ENCODE results near the gene FKBP4. TPM values are rescaled to one million over a fixed set of nuclear protein-coding genes. Genes with fewer than 3 reads are reported as not detected.

The FKBP4 gene
- polyA plus RNA-seq (2013, experiment 1 of 2): 33.6 TPM
- polyA plus RNA-seq (2013, experiment 2 of 2): 31.8 TPM

GRCh38 chr12:2794736-2795289 lies at the start of gene FKBP4:
TSS of gene FKBP4 (plus strand) at chr12:2794970. CDS start at chr12:2795140, 170 bp downstream.
- H3K27ac ChIP-seq (ENCODE audit: low read length, poor library complexity, severe bottlenecking): no peak within 1 kb of the TSS
- H3K18ac ChIP-seq (ENCODE audit: low read depth in 1 of 2, low read length in 2 of 2): peak within 1 kb of the TSS; percentile 82 to 90
- peak within 1 kb of the TSS; percentile 66 for H3K4me2 ChIP-seq (ENCODE audit: low read length, poor library complexity, severe bottlenecking)
- H2BK15ac ChIP-seq (ENCODE audit: low read depth, poor library complexity, severe bottlenecking): peak within 1 kb of the TSS; percentile 94
- no peak within 1 kb of the TSS for H2AK5ac ChIP-seq (ENCODE audit: low read length, severe bottlenecking)
- peaks cover 8% of the 10 kb centered on the region for H3K4me1 ChIP-seq (ENCODE audit: control insufficient read depth, insufficient read depth, low read depth, low read length)
- peak within 1 kb of the TSS in 1 of 2 experiments; percentile 68 for H3K14ac ChIP-seq (ENCODE audit: low read length in 2 of 2)
- H3K36me3 ChIP-seq (ENCODE audit: control insufficient read depth in 1 of 2, insufficient read depth in 2 of 2, low read depth in 1 of 2, low read length in 2 of 2): peaks cover 17 to 27% of the 10 kb centered on the region in 2 experiments
- peak within 1 kb of the TSS in 1 of 2 experiments; percentile 64 for H2BK12ac ChIP-seq (ENCODE audit: low read length in 2 of 2)
- 0% methylated on average over 54 of the region's 63 CpGs for WGBS
- H3K79me1 ChIP-seq (replicated peaks; ENCODE audit: low read length, poor library complexity, severe bottlenecking): peaks cover 26% of the 10 kb centered on the region
- H3K4ac ChIP-seq (ENCODE audit: low read depth in 1 of 2, low read length in 2 of 2): peak within 1 kb of the TSS; percentile 58 to 86
- H2BK5ac ChIP-seq (ENCODE audit: low read depth, low read length, poor library complexity, severe bottlenecking): peak within 1 kb of the TSS; percentile 37
- peaks cover 0 to 9% of the 10 kb centered on the region in 2 experiments for H3K27me3 ChIP-seq (ENCODE audit: control insufficient read depth in 1 of 2, insufficient read depth in 1 of 2, low read length in 2 of 2)
- H4K91ac ChIP-seq (ENCODE audit: low read length): peak within 1 kb of the TSS; percentile 61
- peak; percentile 86 for DNase-seq
- peak within 1 kb of the TSS; percentile 81 for H4K8ac ChIP-seq (ENCODE audit: low read length)
- H3K4me3 ChIP-seq (ENCODE audit: insufficient read depth in 1 of 2, low read depth in 1 of 2, low read length in 2 of 2): peak within 1 kb of the TSS; percentile 87
- H2BK120ac ChIP-seq (ENCODE audit: low read depth, low read length): peak within 1 kb of the TSS; percentile 88
- peak within 1 kb of the TSS in 1 of 2 experiments; percentile 57 for H3K23ac ChIP-seq (ENCODE audit: low read length in 2 of 2)
- no peaks in the 10 kb centered on the region for H3K9me3 ChIP-seq (ENCODE audit: control insufficient read depth, low read length)
- peak within 1 kb of the TSS; percentile 88 for H3K9ac ChIP-seq (ENCODE audit: low read length)
- H2AFZ ChIP-seq (ENCODE audit: low read depth, low read length): peak within 1 kb of the TSS; percentile 91

- Histone ChIP-seq H3K14ac (ENCODE audit: low read length in 2 of 2) (no peak overlapping the region), H3K4me2 (ENCODE audit: low read length, poor library complexity, severe bottlenecking) (no peak overlapping the region), H3K27ac (ENCODE audit: low read length, poor library complexity, severe bottlenecking) (no peak overlapping the region), H2AFZ (ENCODE audit: low read depth, low read length) (no peak overlapping the region), H3K4me1 (ENCODE audit: control insufficient read depth, insufficient read depth, low read depth, low read length) (no peaks in the 10 kb centered on the region), H2BK120ac (ENCODE audit: low read depth, low read length) (no peak overlapping the region), H3K4me3 (ENCODE audit: insufficient read depth in 1 of 2, low read depth in 1 of 2, low read length in 2 of 2) (no peak overlapping the region), H3K9me3 (ENCODE audit: control insufficient read depth, low read length) (no peaks in the 10 kb centered on the region), H4K91ac (ENCODE audit: low read length) (no peak overlapping the region), H3K27me3 (ENCODE audit: control insufficient read depth in 1 of 2, insufficient read depth in 1 of 2, low read length in 2 of 2) (peaks cover 11 to 34% of the 10 kb centered on the region in 2 experiments), H3K18ac (ENCODE audit: low read depth in 1 of 2, low read length in 2 of 2) (no peak overlapping the region), H3K4ac (ENCODE audit: low read depth in 1 of 2, low read length in 2 of 2) (no peak overlapping the region), H3K79me1 (replicated peaks; ENCODE audit: low read length, poor library complexity, severe bottlenecking) (no peaks in the 10 kb centered on the region), H2AK5ac (ENCODE audit: low read length, severe bottlenecking) (no peak overlapping the region), H2BK5ac (ENCODE audit: low read depth, low read length, poor library complexity, severe bottlenecking) (no peak overlapping the region), H3K36me3 (ENCODE audit: control insufficient read depth in 1 of 2, insufficient read depth in 2 of 2, low read depth in 1 of 2, low read length in 2 of 2) (no peaks in the 10 kb centered on the region), H3K23ac (ENCODE audit: low read length in 2 of 2) (no peak overlapping the region), H4K8ac (ENCODE audit: low read length) (no peak overlapping the region), H2BK12ac (ENCODE audit: low read length in 2 of 2) (no peak overlapping the region), H3K9ac (ENCODE audit: low read length) (no peak overlapping the region), H2BK15ac (ENCODE audit: low read depth, poor library complexity, severe bottlenecking) (no peak overlapping the region)
- WGBS: 52% methylated on average over 2 of the region's 2 CpGs
- DNase-seq: no peak
These were observed 49.1 kb upstream of the FKBP4 start for GRCh38 chr12:2745655-2746054.

GRCh38 chr12:2749580-2749979 lies 45.2 kb upstream of the FKBP4 start:
- H2BK5ac ChIP-seq (ENCODE audit: low read depth, low read length, poor library complexity, severe bottlenecking): no peak overlapping the region
- no peak overlapping the region for H3K23ac ChIP-seq (ENCODE audit: low read length in 2 of 2)
- peaks cover 32 to 45% of the 10 kb centered on the region in 2 experiments for H3K27me3 ChIP-seq (ENCODE audit: control insufficient read depth in 1 of 2, insufficient read depth in 1 of 2, low read length in 2 of 2)
- H2BK15ac ChIP-seq (ENCODE audit: low read depth, poor library complexity, severe bottlenecking): no peak overlapping the region
- no peak for DNase-seq
- no peak overlapping the region for H3K27ac ChIP-seq (ENCODE audit: low read length, poor library complexity, severe bottlenecking)
- H3K14ac ChIP-seq (ENCODE audit: low read length in 2 of 2): no peak overlapping the region
- H3K9ac ChIP-seq (ENCODE audit: low read length): no peak overlapping the region
- no peaks in the 10 kb centered on the region for H3K9me3 ChIP-seq (ENCODE audit: control insufficient read depth, low read length)
- no peak overlapping the region for H2AFZ ChIP-seq (ENCODE audit: low read depth, low read length)
- no peak overlapping the region for H3K18ac ChIP-seq (ENCODE audit: low read depth in 1 of 2, low read length in 2 of 2)
- H2AK5ac ChIP-seq (ENCODE audit: low read length, severe bottlenecking): no peak overlapping the region
- no peak overlapping the region for H3K4me3 ChIP-seq (ENCODE audit: insufficient read depth in 1 of 2, low read depth in 1 of 2, low read length in 2 of 2)
- WGBS: 71% methylated on average over 11 of the region's 11 CpGs
- H2BK12ac ChIP-seq (ENCODE audit: low read length in 2 of 2): no peak overlapping the region
- no peak overlapping the region for H4K8ac ChIP-seq (ENCODE audit: low read length)
- H2BK120ac ChIP-seq (ENCODE audit: low read depth, low read length): no peak overlapping the region
- H3K4me1 ChIP-seq (ENCODE audit: control insufficient read depth, insufficient read depth, low read depth, low read length): peaks cover 7% of the 10 kb centered on the region
- no peak overlapping the region for H3K4me2 ChIP-seq (ENCODE audit: low read length, poor library complexity, severe bottlenecking)
- no peaks in the 10 kb centered on the region for H3K79me1 ChIP-seq (replicated peaks; ENCODE audit: low read length, poor library complexity, severe bottlenecking)
- peaks cover 0 to 3% of the 10 kb centered on the region in 2 experiments for H3K36me3 ChIP-seq (ENCODE audit: control insufficient read depth in 1 of 2, insufficient read depth in 2 of 2, low read depth in 1 of 2, low read length in 2 of 2)
- H3K4ac ChIP-seq (ENCODE audit: low read depth in 1 of 2, low read length in 2 of 2): no peak overlapping the region
- H4K91ac ChIP-seq (ENCODE audit: low read length): no peak overlapping the region

- Histone ChIP-seq H3K4ac (ENCODE audit: low read depth in 1 of 2, low read length in 2 of 2) (no peak overlapping the region), H3K14ac (ENCODE audit: low read length in 2 of 2) (no peak overlapping the region), H3K27ac (ENCODE audit: low read length, poor library complexity, severe bottlenecking) (no peak overlapping the region), H3K36me3 (ENCODE audit: control insufficient read depth in 1 of 2, insufficient read depth in 2 of 2, low read depth in 1 of 2, low read length in 2 of 2) (peaks cover 0 to 3% of the 10 kb centered on the region in 2 experiments), H2BK5ac (ENCODE audit: low read depth, low read length, poor library complexity, severe bottlenecking) (no peak overlapping the region), H2BK120ac (ENCODE audit: low read depth, low read length) (no peak overlapping the region), H2AFZ (ENCODE audit: low read depth, low read length) (no peak overlapping the region), H3K4me1 (ENCODE audit: control insufficient read depth, insufficient read depth, low read depth, low read length) (peaks cover 7% of the 10 kb centered on the region), H3K18ac (ENCODE audit: low read depth in 1 of 2, low read length in 2 of 2) (no peak overlapping the region), H3K4me2 (ENCODE audit: low read length, poor library complexity, severe bottlenecking) (no peak overlapping the region), H3K23ac (ENCODE audit: low read length in 2 of 2) (no peak overlapping the region), H3K9me3 (ENCODE audit: control insufficient read depth, low read length) (no peaks in the 10 kb centered on the region), H3K79me1 (replicated peaks; ENCODE audit: low read length, poor library complexity, severe bottlenecking) (no peaks in the 10 kb centered on the region), H4K8ac (ENCODE audit: low read length) (no peak overlapping the region), H3K4me3 (ENCODE audit: insufficient read depth in 1 of 2, low read depth in 1 of 2, low read length in 2 of 2) (no peak overlapping the region), H3K9ac (ENCODE audit: low read length) (no peak overlapping the region), H2AK5ac (ENCODE audit: low read length, severe bottlenecking) (no peak overlapping the region), H2BK12ac (ENCODE audit: low read length in 2 of 2) (no peak overlapping the region), H4K91ac (ENCODE audit: low read length) (no peak overlapping the region), H2BK15ac (ENCODE audit: low read depth, poor library complexity, severe bottlenecking) (no peak overlapping the region), H3K27me3 (ENCODE audit: control insufficient read depth in 1 of 2, insufficient read depth in 1 of 2, low read length in 2 of 2) (peaks cover 36 to 47% of the 10 kb centered on the region in 2 experiments)
- no peak for DNase-seq
- WGBS: 56% methylated on average over 7 of the region's 7 CpGs
These were observed 44.6 kb upstream of the FKBP4 start for GRCh38 chr12:2750185-2750584.

All from mesenchymal stem cell (in vitro differentiated cells and primary cell).